Measurements from ENCODE around the gene NEK2. TPM values are rescaled to one million over a fixed set of nuclear protein-coding genes. Genes with fewer than 3 reads are reported as not detected.

Gene NEK2
- total and polyA plus RNA-seq, 2 of the 13 experiments (the other 11 are each of a cell fraction or from before 2014, with no cell fraction given), result 10.9 to 40.8 TPM

- Histone ChIP-seq H3K4me2 (ENCODE audit: low read depth, low read length) (no peak overlapping the region), H3K4me3 (replicated peaks in 1 of 3; ENCODE audit: insufficient read depth in 1 of 3, low read depth in 2 of 3, low read length in 3 of 3) (no peak overlapping the region), H3K79me2 (ENCODE audit: insufficient read depth, low read length) (no peaks in the 10 kb centered on the region), H3K4me1 (ENCODE audit: insufficient read depth, low read length) (peaks cover 26% of the 10 kb centered on the region; the same call in 1 of the 2 replicates), H2AFZ (ENCODE audit: low read length) (no peak overlapping the region), H3K27me3 (ENCODE audit: control insufficient read depth in 1 of 2, insufficient read depth in 2 of 2, low read length in 2 of 2) (peaks cover 3 to 16% of the 10 kb centered on the region in 2 experiments; a peak in 4 of 5 replicates), H4K20me1 (ENCODE audit: insufficient read depth, low read length) (no peaks in the 10 kb centered on the region), H3K27ac (ENCODE audit: extremely low read length, insufficient read depth, low read length) (no peak overlapping the region), H3K9ac (ENCODE audit: insufficient read depth, low read depth, low read length) (no peak overlapping the region), H3K36me3 (replicated peaks in 1 of 2; ENCODE audit: control insufficient read depth in 1 of 2, insufficient read depth in 2 of 2, low read length in 2 of 2) (no peaks in the 10 kb centered on the region), H3K9me3 (ENCODE audit: low read length) (no peaks in the 10 kb centered on the region)
- DNase-seq (ENCODE audit: low spot score) (no peak), ATAC-seq (no peak), FAIRE-seq (no peak)
- no peak for TF ChIP-seq STAT5B (CRISPR knock-in tag; IDR thresholded peaks at IDR 0.05)
- TF ChIP-seq ZNF160 (CRISPR knock-in tag; IDR thresholded peaks at IDR 0.05), result no peak
- TF ChIP-seq MAZ (IDR thresholded peaks at IDR 0.05; ENCODE audit: borderline replicate concordance, low read depth, low read length), result no peak
- no peak for TF ChIP-seq MAZ (CRISPR knock-in tag; IDR thresholded peaks at IDR 0.05; ENCODE audit: low read depth)
- TF ChIP-seq ELK4 (CRISPR knock-in tag; IDR thresholded peaks at IDR 0.05; ENCODE audit: borderline replicate concordance), result no peak
- no peak for TF ChIP-seq SAFB2 (CRISPR knock-in tag; IDR thresholded peaks at IDR 0.05; ENCODE audit: borderline replicate concordance, low read depth)
- TF ChIP-seq GABPA (IDR thresholded peaks at IDR 0.05; ENCODE audit: low read depth, low read length), result no peak
- no peak for TF ChIP-seq GABPA (CRISPR knock-in tag; IDR thresholded peaks at IDR 0.05; ENCODE audit: low read depth)
- no peak for TF ChIP-seq ZNF496 (CRISPR knock-in tag; IDR thresholded peaks at IDR 0.05; ENCODE audit: insufficient replicate concordance)
- TF ChIP-seq PAF1 (CRISPR knock-in tag; IDR thresholded peaks at IDR 0.05), result no peak
- in situ Hi-C loops (cut with HindIII; ENCODE audit: extremely low pct_ligation_motif_present, low pct_unique_long_range_greater_than_20kb), result no loop called here
- CTCF ChIA-PET (ENCODE audit: low intra/inter-chr PET ratio, low total read pairs), result no interaction called here
- 69% methylated on average over 2 of the region's 2 CpGs for WGBS (ENCODE audit: low lambda C conversion rate)
- POLR2A ChIA-PET, result no interaction called here
- intact Hi-C loops (cut with micrococcal nuclease; ENCODE audit: unreplicated experiment), result loop anchor here (10.0 kb wide), 1 partner anchor 606 kb away; no protein-coding TSS in a partner anchor
- BruUV-seq (replicated peaks), result no TSS peak
These were observed 13.0 kb upstream of the NEK2 start for GRCh38 chr1:211688421-211688820.

All from HepG2 (cell line).